Subcutaneous adipose tissue (tissue), 4 donors: ENCODE data around the gene HIPK3. TPM values are rescaled to one million over a fixed set of nuclear protein-coding genes. Genes with fewer than 3 reads are reported as not detected.

Experiments used
- CTCF ChIP-seq: fragments of 450-650 bp; IDR thresholded peaks from one replicate; pipeline ENCODE4 v1.5.1; 2016; ENCODE audit warnings: low read depth, mild to moderate bottlenecking, control low read depth, antibody characterized with exemption, moderate library complexity
- total RNA-seq, 4 donors: library from RNA; depleted of rRNA; stranded (reverse); fragments of >200 nt; gene quantifications; one replicate each; pipeline ENCODE4 v1.1.0, GENCODE V29; 2016

Gene HIPK3
- total RNA-seq, 4 donors from 2014 or later = 243 to 401 (median 307) TPM

GRCh38 chr11:33280411-33280810, 23.2 kb downstream of the HIPK3 start:
- no peak for TF ChIP-seq CTCF

- no peak for TF ChIP-seq CTCF
Observed at GRCh38 chr11:33281758-33282157, 24.6 kb downstream of the HIPK3 start.

- TF ChIP-seq CTCF = no peak
Observed at GRCh38 chr11:33284818-33285217, 27.6 kb downstream of the HIPK3 start.

GRCh38 chr11:33290319-33290718, 33.1 kb downstream of the HIPK3 start:
- no peak for TF ChIP-seq CTCF

- TF ChIP-seq CTCF = no peak
Observed at GRCh38 chr11:33291004-33291777, 34.0 kb downstream of the HIPK3 start.

GRCh38 chr11:33292311-33292710, 35.1 kb downstream of the HIPK3 start:
- no peak for TF ChIP-seq CTCF

GRCh38 chr11:33294224-33294623, 37.0 kb downstream of the HIPK3 start:
- TF ChIP-seq CTCF = no peak
